Activated naive CD8-positive, alpha-beta T cell treated with anti-CD3 and anti-CD28 coated beads, Interleukin-2, amount 50 U/mL, for 16 hours (primary cell): ENCODE data around the gene C1QA.
"Not testable (repeated sequence)": the region's sequence is repeated elsewhere in the genome, so short reads cannot be mapped to it uniquely, and the experiment has no call there.

Experiments used
- DNase-seq: peaks from one replicate; pipeline ENCODE4 v3.0.0-alpha.2; 2020; ENCODE audit warnings: low read depth, low spot score

C1QA gene

GRCh38 chr1:22641247-22641646 is 4.8 kb downstream of the C1QA start:
- no peak for DNase-seq

- DNase-seq: peak; percentile 32
These were observed 5.6 kb downstream of the C1QA start for GRCh38 chr1:22641906-22642636.

GRCh38 chr1:22643381-22643780 is 7.0 kb downstream of the C1QA start, which contains the start of gene C1QC:
Gene C1QC, plus strand, starts transcription at chr1:22643633. Its CDS starts 391 bp downstream, at chr1:22644024.
- no peak for DNase-seq

- no peak for DNase-seq
These were observed 7.5 kb downstream of the C1QA start for GRCh38 chr1:22643928-22644327.

- DNase-seq: no peak
These were observed 9.5 kb downstream of the C1QA start for GRCh38 chr1:22645931-22646330.

GRCh38 chr1:22646384-22646783 is 10.0 kb downstream of the C1QA start:
- no peak for DNase-seq

- DNase-seq: no peak
These were observed 13.8 kb downstream of the C1QA start for GRCh38 chr1:22650089-22650693.

GRCh38 chr1:22651941-22652856 is 15.8 kb downstream of the C1QA start:
- DNase-seq: no peak

GRCh38 chr1:22652881-22653316 is 16.5 kb downstream of the C1QA start, which contains the start of gene C1QB:
Gene C1QB, plus strand, starts transcription at chr1:22653236. Its CDS starts 6,227 bp downstream, at chr1:22659463.
- no peak for DNase-seq

GRCh38 chr1:22654692-22655091 is 18.3 kb downstream of the C1QA start:
- DNase-seq: no peak

- DNase-seq: no peak
These were observed 22.1 kb downstream of the C1QA start for GRCh38 chr1:22658385-22659163.

- DNase-seq: no peak
These were observed 24.4 kb downstream of the C1QA start for GRCh38 chr1:22660716-22661241.

GRCh38 chr1:22661880-22662279 is 25.5 kb downstream of the C1QA start:
- no peak for DNase-seq

GRCh38 chr1:22662318-22662717 is 25.9 kb downstream of the C1QA start:
- DNase-seq: no peak

- DNase-seq: no peak
These were observed 26.6 kb downstream of the C1QA start for GRCh38 chr1:22662986-22663408.

GRCh38 chr1:22665752-22666151 is 29.3 kb downstream of the C1QA start:
- no peak for DNase-seq

- no peak for DNase-seq
These were observed 30.0 kb downstream of the C1QA start for GRCh38 chr1:22666412-22666811.

- not testable (repeated sequence) for DNase-seq
These were observed 32.4 kb downstream of the C1QA start for GRCh38 chr1:22668840-22669239.

GRCh38 chr1:22670352-22670975 is 34.0 kb downstream of the C1QA start:
- DNase-seq: no peak

GRCh38 chr1:22671999-22672398 is 35.6 kb downstream of the C1QA start:
- DNase-seq: no peak
